ENCODE data around the gene ARID5A.

Gene ARID5A

DNA sequence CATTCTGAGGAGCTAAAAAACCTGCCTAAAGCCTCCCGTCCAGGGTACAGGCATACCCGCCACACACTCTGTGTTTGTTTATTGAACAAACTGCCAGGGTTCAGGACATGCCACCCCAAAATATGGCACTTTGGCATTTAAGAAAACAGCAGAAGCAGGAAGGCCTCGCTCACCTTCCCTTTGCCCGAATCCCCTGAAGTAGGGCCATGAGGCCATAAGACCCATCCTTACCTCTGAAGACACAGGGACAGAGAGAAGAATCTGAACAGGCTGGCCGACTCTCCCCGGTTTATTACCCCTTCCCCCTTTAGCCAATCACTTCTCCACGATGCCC lies 29.7 kb upstream of the ARID5A start:
- DNase-seq (ENCODE audit: low spot score), result no peak

DNA sequence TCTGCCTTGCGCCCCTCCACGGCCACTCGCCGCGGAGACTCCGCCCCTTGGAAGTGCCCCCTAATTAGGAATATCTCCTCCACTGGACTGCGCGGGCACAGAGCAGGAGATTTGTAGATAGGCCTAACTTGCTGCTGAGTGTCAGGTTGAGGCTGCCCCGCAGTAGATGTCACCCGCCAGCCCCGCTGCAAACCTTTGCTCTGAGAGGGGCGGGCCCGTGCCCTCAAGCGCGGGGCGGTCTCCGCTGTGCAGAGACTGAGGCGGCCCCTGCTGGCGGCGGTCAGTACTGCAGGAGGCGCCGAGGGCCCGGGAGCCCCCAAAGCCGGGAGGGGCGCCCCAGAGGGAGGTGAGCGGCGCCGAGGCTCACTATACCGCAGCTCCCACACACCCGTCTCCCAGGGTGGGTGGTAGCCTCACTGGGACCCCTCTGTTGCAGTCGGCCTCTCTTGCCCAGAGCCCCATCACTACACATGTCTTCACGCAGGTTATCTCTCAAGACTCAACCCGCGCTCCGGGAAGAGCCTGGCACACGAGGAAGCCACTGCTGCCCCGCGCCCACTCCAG lies 28.5 kb upstream of the ARID5A start:
- peak; percentile 76 for DNase-seq (ENCODE audit: low spot score)

DNA sequence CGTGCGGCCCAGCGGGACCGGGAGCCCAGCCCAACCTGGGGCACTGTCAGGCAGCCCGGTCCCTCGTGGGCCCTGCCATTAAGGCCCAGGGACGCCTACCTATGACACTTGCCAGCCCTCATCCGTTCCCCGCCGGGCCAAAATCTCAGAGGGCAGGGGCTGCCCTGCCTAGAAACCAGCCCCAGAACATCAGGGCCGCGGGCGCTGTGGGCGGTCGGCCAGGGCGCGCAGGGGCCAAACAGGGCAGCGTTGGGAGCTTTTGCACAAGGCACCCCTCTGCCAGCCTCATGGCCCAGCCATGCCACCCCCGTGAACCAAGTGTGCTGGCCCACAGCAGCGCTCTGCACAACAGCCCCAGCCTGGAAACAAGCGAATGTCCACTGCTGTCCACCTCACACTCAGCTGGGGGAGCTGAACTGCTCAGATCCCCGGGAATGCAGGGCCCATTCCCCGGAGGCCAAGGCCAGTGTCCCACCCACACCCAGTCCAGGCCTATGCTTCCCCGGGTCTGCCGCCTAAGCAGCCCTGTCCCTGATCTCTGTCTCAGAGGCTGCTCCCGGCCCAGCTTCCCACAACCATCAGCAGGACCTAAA lies 27.9 kb upstream of the ARID5A start:
- DNase-seq (ENCODE audit: low spot score), result no peak

DNA sequence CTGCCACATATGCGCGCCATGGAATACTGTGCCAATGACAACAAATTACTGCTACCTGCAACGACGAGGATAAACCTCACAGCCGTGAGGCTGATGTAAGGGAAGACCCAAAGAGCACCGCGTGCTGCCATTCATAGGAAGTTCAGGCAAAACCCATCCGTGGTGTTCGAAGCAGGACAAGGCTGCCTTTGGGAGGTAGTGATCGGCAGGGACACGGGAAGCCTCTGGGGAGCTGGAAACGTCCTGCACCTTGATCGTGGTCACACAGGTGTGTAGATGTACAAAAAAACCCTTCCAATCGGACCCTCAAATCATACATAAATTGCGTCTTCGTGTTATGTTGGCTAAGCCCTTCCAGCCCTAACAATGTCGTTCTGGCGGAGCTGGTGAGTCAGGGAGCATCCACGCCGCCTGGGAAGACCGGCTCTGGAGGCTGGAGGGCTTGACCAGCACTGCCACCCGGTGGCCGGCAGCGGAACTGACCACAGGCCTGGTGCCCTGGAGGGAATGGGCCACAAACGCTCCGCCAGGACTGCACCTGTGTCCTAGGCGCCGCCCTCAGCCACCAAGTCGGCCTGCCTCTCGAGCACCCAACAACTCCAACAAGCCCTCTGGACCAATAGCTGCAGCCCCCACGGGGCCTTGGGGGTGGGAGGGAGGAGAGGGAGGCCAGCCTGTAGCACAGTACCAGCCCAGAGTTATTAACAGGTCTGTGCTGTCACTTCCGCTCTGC lies 27.3 kb upstream of the ARID5A start:
- peak; percentile 88 for DNase-seq (ENCODE audit: low spot score)

DNA sequence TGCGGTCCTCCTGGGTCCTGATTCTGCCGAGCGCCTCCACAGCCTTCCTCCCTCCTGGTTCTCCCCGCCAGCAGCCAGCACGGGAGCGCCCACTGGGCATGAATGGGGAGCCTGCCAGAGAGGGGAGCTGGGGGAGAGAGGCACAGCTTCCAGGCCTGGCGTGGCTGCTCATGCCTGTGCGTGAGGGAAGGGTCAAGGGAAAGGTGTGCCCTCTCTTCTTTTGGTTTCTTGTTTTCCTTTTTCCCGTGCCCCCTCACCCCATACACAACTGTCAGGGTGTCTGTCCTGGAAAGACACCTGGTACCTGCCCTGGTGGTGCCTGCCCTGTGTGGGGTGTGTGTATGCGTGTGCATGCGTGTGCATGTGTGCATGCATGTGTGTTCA lies 26.7 kb upstream of the ARID5A start:
- no peak for DNase-seq (ENCODE audit: low spot score)

DNA sequence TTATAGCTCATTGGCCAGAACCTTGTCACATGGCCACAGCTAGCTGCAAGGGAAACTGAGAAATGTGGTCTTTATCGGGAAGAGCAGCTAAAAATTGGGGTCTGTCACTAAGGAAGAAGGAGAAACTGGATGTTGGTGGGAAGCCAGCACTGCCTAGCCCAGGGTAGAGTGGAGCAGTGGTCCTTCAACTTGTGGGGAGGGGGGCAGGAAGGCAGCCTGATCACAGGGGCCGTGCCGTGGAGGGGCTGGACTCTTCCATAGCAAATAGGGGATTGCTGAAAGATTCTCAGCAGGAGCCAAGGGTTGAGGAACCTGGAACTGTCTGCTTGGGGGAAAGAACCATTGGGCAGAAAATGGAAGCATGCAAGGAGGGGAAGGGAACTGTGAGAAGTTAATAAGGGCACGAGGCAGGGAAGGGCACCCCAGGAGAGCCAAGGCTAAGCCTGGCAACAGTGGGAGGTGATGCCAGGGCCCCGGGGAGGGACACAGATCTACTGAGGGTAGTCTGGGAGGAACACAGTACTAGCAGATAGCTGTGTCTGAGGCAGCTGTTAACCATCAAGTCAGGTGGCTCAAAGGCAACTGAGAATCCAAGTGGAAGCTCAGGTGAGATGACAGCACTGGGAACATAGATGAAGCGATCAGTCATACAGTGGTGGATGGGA lies 25.5 kb upstream of the ARID5A start:
- DNase-seq (ENCODE audit: low spot score), result no peak

DNA sequence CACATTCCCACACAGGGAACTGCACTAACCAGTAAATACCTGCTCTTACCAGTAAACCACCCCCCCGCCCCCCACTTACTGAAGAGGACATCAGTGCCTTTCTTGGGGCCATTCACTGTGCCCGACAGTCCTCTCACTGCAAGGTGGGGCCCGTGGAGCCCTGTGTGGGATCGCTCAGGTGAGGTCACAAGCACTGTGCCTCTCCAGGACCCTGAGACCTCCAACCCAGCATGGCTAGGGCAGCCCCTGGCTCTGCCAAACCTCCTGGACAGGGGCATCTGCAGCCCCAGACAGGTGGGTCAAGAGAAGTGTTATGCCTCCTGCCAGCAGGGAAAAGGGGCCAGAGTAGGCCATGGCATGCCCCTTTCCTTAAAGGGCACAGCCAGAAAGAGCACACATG lies 24.7 kb upstream of the ARID5A start:
- no peak for DNase-seq (ENCODE audit: low spot score)

DNA sequence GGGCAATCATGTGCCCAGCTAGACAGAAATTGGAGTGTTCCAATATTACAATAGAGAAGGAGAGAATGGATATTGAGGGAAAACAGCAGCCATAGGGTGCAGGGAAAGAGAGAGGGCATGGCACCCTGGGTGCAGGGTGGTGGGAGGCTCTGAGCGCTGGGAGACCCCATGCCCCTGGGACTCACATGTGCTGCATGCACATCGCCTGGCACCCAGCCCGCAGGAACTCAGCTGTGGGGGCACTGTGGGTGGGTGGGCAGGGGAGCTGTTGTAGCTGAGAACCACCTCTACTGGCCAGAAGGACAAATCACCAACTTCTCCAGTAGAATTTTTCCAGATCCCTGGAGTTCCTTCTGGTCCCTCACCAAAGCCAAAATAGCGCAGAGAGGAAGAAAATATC lies 24.2 kb upstream of the ARID5A start:
- DNase-seq (ENCODE audit: low spot score), result no peak

DNA sequence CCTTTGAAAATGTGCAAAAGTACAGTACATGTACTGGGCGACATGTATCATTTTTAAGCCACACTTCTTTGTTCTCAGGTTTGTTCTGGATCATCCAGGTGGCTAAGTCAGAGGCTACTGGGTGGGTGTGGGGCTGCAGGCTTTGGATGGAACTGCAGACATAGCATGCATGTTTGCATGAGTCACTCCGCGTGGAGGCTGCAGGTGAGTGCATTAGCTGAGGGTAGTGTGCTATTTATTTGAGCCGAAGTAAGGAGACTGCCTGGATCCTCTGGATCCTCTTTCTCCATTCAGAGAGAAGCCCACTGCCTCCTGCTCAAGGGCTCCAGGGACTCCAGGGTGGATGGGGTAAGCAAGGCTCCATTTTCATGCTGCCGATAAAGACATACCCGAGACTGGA lies 22.0 kb upstream of the ARID5A start:
- DNase-seq (ENCODE audit: low spot score), result no peak

DNA sequence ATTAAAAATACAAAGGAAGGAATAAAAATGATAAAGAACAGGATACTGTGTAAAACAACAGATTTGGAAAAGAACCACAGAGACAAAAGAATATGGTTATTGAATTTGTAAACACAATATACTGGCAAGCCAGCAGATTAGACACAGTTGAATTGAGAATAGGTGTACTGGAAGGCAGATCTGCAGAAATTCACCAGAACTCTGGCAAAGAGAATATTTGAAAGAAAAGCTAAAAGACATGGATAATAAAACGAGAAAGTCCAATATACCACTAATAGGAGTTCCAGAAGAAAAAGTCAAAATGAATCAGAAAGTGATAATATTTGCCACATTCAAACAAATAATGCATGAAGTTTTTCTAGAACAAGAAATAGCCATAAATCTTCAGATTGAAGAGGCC lies 19.5 kb upstream of the ARID5A start:
- no peak for DNase-seq (ENCODE audit: low spot score)

DNA sequence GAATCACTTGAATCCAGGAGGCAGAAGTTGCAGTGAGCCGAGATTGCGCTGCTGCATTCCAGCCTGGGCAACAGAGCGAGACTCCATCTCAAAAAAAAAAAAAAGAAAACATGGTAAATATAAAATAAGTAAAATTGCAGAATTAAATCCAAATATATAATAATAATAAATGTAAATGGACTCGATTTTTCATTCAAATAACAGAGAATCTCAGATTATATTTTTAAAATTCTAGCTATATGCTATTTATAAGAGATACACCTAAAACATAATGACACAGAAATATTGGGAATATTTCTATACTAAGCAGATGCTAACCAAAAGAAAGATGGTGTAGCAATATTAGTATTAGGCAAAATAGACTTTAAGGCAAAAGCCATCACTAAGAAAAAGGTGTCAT lies 16.3 kb upstream of the ARID5A start:
- DNase-seq (ENCODE audit: low spot score), result no peak

DNA sequence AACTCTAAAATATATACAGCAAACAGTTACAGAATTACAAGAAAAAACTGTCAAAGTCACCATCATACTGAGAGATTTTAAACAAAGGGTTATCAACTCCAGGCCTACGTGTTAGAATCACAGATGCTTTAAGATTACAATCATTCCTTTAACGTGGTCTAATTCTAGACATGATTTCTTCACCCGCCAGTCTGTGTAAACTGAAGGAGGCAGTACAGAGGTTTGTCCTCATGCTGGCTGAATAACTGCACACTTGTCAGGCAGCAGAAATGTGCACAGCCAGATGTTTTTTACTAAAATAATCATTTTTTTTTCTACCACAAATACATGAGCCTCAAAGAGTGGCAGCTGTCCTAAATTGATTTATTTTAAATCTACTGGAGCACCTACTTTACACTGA lies 15.9 kb upstream of the ARID5A start:
- DNase-seq (ENCODE audit: low spot score), result no peak

DNA sequence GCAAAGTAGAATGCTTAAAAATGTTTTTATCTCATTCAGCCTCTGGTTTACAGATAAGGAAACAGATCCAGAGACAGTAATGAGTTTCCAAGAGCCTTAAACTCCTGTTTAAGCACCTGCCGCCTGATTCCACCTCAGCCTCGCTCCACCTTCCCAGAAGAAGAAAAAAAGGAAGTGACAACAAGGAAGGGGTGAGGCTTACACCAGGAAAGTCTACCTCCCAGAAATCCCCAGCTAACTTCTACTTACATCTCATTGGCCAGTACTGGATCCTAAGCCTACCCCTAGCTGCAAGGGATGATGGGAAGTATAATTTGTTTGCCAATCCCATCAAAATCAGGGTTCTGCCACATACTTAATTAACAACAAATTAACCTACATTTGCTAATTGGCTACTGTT lies 15.3 kb upstream of the ARID5A start:
- no peak for DNase-seq (ENCODE audit: low spot score)

DNA sequence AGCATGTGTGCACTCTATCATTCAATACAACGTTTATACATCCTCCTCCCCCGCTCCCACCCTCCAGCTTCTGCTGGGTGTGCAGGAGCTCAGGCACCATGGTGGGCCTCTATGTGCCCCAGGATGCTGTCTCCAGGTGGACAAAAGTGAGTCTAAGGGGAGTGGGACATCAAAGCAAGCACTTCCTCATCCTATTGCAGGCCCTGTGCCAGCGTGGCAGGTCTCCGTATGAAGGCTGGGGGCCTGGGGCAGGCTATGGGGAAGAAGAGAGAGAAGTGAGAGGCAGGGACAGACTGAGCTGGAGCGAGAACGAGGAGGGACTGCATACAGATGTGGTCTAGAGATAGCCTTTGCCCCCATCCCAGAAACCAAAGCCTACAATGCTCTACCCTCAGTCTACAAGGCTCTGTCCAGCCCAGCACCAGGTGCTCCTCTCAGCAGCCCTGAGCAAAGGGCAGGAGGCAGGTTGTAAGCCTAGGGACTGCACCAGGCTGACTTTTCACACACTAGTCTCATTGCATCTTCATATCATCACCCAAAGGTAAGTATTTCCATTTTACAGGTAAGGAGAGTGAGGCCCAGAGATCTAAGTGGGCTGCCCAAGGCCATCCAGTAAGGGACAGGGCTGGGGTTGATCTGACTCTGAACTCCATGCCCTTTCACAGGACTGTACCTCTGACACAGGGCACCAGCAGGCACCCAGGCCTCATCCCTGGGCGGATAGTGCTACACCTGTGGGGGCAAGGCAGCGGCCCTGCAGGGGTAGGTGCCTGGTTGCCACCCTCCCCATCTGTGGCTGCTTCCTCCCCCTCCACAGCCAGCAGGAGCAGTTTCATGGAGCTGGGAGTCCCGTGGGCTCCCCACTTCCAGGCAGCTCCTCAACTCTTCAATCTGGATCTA lies 14.0 kb upstream of the ARID5A start:
- no peak for DNase-seq (ENCODE audit: low spot score)

DNA sequence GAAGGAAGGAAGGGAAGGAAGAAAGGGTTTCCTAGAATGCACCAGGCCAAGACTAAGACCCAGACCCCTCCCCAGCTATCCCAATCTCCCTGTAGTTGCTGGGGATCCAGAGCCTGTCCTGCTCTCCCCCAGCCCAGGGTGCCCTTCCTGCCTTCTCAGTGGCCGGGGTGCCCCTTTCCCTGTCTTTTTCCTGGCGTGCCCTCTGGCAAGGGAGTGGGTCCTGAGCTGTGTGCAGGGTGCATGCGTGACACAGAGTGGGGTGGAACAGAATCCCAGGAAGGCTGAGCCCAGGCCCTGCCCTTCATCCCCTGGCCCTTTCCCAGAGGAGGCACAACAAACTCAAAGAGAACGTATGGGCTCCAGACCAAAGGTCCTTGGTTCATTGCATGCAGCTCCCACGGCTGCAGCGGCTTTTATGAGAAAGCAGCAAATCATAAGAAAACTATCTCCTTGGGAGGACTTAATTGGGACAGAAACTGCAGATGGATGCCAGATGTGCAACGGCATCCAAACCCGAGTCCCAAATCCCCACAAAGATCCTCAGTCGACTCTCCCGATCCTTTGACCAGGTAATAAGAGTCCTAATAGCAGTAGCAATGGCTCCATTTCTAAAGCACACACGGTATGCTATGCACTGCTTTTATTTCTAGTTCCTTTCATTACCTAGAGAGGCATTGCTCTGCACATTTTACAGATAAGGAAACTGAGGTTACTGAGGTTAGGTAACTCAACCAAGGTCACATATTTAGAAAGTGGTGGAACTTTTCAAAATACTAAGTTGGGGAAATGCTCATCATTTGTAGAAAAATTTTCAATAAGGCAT lies 12.7 kb upstream of the ARID5A start:
- no peak for DNase-seq (ENCODE audit: low spot score)

DNA sequence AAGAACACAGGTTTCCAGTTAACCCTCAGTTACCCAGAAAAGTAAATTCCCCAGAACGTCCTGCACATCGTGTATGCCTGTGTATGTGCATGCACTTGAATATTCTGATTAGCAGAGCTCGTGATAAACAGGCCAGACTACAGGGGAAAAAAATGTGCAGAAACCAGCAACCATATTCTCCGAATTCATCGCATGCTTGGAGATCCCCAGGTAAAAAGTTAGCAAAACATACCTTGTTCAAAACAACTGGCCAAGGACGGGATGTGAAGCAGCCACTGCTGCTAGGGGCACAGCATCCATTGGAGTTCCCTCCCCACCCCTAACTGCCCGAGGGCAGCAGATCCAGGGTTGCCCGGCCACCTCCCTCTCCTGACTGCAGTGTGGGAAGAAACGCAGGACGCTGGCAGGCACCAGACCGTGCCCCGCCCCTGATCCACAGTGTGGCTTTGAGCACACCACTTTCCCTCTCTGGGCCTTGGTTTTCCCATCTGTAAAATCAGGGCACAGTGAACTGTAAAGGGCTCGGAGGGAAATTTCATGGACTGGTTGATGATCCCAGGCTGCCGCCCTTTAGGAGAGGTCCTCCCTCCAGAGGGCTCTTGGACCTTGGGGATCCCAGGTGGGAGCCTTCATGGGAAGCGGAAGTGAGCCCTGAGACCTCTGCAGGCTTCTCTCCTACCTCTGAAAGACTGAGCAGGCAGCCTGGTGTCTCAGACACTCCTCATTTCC lies 11.9 kb upstream of the ARID5A start:
- DNase-seq (ENCODE audit: low spot score), result no peak

DNA sequence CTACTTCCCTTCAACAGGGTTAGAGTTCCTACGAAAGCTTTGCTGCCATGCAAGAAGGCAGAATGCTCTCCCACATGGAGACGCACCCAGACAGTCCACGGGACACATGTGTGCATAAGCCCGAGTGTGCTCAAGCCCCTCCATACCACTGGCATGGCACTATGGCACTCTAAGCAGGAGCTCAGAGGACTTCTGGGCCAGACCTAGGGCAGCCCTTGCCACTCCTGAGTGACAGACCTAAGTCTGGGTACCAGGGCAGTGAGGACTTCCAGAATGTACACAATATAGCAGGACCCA lies 11.4 kb upstream of the ARID5A start:
- no peak for DNase-seq (ENCODE audit: low spot score)

DNA sequence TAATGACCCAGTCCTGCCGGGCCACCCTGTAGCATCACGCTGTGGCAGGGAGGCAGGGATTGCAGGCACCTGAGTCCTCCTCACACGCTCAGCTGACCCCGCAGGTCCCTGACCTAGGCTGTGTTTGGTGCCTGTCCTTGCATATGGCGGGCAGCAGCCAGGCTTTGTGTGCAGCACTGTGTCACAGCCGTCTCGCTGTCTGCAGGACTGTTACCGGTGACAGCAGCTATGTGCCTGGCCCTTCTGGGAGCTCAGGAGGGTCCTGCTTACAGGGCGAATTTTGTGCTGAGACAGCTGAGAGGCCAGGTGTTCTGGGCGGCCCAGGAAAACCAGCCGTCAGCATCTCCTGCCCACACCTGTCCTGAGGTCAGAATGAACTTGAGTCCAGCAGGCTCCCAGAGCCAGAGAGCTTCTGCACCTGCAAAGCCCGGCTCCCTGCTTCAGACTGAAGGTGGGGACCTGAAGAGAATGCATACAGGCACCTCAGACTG lies 10.4 kb upstream of the ARID5A start:
- no peak for DNase-seq (ENCODE audit: low spot score)

DNA sequence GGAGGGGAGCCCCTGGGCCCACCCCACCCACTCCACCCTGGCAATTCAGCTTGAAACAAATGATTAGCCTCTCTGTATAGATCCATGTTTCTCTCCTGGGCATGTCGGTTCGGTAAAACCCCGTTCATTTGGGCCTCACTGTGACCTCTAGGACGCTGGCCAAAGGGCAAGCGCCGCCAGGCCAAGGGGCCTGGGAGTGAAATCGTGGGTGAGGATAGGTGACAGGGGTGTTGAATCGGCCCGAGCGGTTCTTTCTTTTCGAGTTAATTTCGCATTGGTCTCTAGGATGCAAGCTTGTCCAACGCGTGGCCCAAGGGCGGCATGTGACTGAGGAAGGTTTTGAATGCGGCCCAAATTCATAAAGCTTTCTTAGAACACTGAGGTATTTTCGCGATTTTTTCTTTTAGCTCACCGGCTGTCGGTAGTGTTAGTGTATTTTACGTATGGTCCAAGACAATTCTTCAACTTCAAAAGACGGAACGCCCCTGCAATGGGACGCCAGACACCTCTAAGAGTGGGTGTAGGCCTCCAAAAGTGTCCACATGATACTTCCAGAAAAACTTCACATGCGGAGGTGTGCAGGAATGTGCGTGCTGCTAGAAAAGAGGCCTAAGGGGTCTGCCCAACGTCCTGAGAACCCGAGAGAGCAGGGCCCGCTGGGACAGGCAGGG lies 9.8 kb upstream of the ARID5A start:
- DNase-seq (ENCODE audit: low spot score), result no peak

DNA sequence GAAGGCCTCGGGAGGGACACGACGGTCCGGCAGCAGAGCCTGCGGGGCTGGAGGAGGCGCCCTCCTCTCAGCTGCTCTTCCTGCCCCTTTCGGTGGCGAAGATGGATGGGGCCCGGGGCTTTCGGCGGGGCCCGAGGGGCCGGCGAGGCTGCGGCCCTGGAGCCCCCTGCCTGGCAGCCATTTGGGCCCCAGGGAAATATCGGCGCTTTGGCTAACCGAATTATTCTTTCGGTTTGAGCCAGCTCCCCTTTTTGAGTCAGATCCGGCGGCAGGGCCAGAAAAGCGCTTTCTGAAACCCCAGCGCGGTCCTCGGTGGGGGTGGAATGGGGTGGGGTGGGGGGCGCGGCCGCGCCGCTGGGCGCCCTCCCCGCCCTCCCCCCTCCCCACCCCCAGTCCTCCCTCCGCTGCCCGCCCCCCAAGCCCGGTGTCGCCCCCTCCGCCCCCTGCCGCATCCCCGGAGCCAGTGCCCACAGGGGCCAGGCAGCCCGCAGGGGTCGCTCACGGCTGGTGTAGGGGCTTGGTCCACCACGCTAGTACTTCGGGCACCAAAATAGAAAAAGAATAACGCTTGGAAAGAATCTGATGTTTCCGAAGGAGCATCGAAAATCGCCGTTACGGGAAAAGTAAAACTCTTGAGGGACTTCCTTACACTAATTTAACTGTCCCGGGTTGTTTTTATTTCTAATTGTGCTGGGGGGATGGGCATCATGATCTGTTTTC lies 9.1 kb upstream of the ARID5A start:
- DNase-seq (ENCODE audit: low spot score), result no peak
